Liver (tissue), 9 donors: ENCODE results near the gene PAQR7. TPM values are rescaled to one million over a fixed set of nuclear protein-coding genes. Genes with fewer than 3 reads are reported as not detected.

Source experiments
- DNase-seq: peaks from one replicate; pipeline ENCODE4 v3.0.0-alpha.2; 2017; ENCODE audit warnings: low spot score
- H3K27ac ChIP-seq, 2 donors: one replicate each; pipeline ENCODE4 v1.7.0; 2013; ENCODE audit warnings: inconsistent platforms in 2 of 2, low read length in 2 of 2, control low read depth in 1 of 2, low read depth in 1 of 2, mild to moderate bottlenecking in 1 of 2
- H3K27me3 ChIP-seq, 4 donors: one replicate each; pipeline versions ENCODE4 v1.6.1 to v1.7.0; 2013; ENCODE audit warnings: low read length in 3 of 4, inconsistent platforms in 1 of 4, mild to moderate bottlenecking in 1 of 4, moderate library complexity in 1 of 4; ENCODE audit not compliant: control insufficient read depth in 4 of 4, insufficient read depth in 4 of 4
- H3K36me3 ChIP-seq, 4 donors: one replicate each; pipeline versions ENCODE4 v1.6.1 to v1.7.0; 2013; ENCODE audit warnings: low read length in 3 of 4, mild to moderate bottlenecking in 3 of 4, low read depth in 1 of 4, moderate library complexity in 1 of 4; ENCODE audit not compliant: control insufficient read depth in 4 of 4, insufficient read depth in 3 of 4
- H3K4me1 ChIP-seq, 4 donors: one replicate each; pipeline versions ENCODE4 v1.6.1 to v1.7.0; 2013; ENCODE audit warnings: low read length in 3 of 4, mild to moderate bottlenecking in 3 of 4, moderate library complexity in 1 of 4; ENCODE audit not compliant: control insufficient read depth in 4 of 4, insufficient read depth in 4 of 4
- H3K4me3 ChIP-seq, 3 donors: one replicate each; pipeline versions ENCODE4 v1.6.1 to v1.7.0; 2013; ENCODE audit warnings: low read length in 3 of 3, control low read depth in 1 of 3, low read depth in 1 of 3, mild to moderate bottlenecking in 1 of 3
- H3K9ac ChIP-seq, 2 donors: one replicate each; pipeline ENCODE4 v1.7.0; 2013; ENCODE audit warnings: low read length in 2 of 2, mild to moderate bottlenecking in 2 of 2, moderate library complexity in 2 of 2, control low read depth in 1 of 2, low read depth in 1 of 2
- H3K9me3 ChIP-seq, 4 donors: one replicate each; pipeline versions ENCODE4 v1.6.1 to v1.7.0; 2013; ENCODE audit warnings: low read length in 3 of 4; ENCODE audit not compliant: control insufficient read depth in 4 of 4
- ATF3 ChIP-seq: IDR thresholded peaks from 2 replicates; pipeline ENCODE4 v1.6.1; 2016; ENCODE audit warnings: antibody characterized with exemption
- CTCF ChIP-seq: fragments of 150-350 bp; IDR thresholded peaks from 2 replicates; pipeline ENCODE4 v1.5.1; 2017; ENCODE audit warnings: improper control_type of control experiment, low read depth, low read length; ENCODE audit not compliant: missing input control
- EGR1 ChIP-seq, 2 donors: IDR thresholded peaks; 2 replicates each; pipeline ENCODE4 v1.6.1; 2016 to 2018; ENCODE audit warnings: antibody characterized with exemption in 2 of 2, low read depth in 2 of 2
- FOXA1 ChIP-seq: IDR thresholded peaks from 2 replicates; pipeline ENCODE4 v1.6.1; 2016; ENCODE audit warnings: antibody characterized with exemption
- FOXA2 ChIP-seq: IDR thresholded peaks from 2 replicates; pipeline ENCODE4 v1.6.1; 2016; ENCODE audit warnings: antibody characterized with exemption
- GABPA ChIP-seq, 2 donors: IDR thresholded peaks in 1 of 2; conservative IDR thresholded peaks in 1 of 2; 2 replicates each; pipeline ENCODE4 v1.6.1; 2016; ENCODE audit warnings: antibody characterized with exemption in 2 of 2, mild to moderate bottlenecking in 1 of 2, moderate library complexity in 1 of 2
- HNF4A ChIP-seq, 2 donors: conservative IDR thresholded peaks; 2 replicates each; pipeline ENCODE4 v1.6.1; 2016; ENCODE audit warnings: antibody characterized with exemption in 2 of 2, mild to moderate bottlenecking in 2 of 2
- HNF4G ChIP-seq: IDR thresholded peaks from 2 replicates; pipeline ENCODE4 v1.6.1; 2016; ENCODE audit warnings: antibody characterized with exemption
- JUND ChIP-seq, 2 donors: IDR thresholded peaks; 2 replicates each; pipeline ENCODE4 v1.6.1; 2016; ENCODE audit warnings: antibody characterized with exemption in 2 of 2
- MAX ChIP-seq: IDR thresholded peaks from 2 replicates; pipeline ENCODE4 v1.6.1; 2016; ENCODE audit warnings: antibody characterized with exemption
- NR2F2 ChIP-seq: IDR thresholded peaks from 2 replicates; pipeline ENCODE4 v1.6.1; 2016; ENCODE audit warnings: antibody characterized with exemption
- RAD21 ChIP-seq, 2 donors: IDR thresholded peaks; 2 replicates each; pipeline ENCODE4 v1.6.1; 2016; ENCODE audit warnings: antibody characterized with exemption in 2 of 2, mild to moderate bottlenecking in 2 of 2
- REST ChIP-seq: IDR thresholded peaks from 2 replicates; pipeline ENCODE4 v1.6.1; 2016; ENCODE audit warnings: antibody characterized with exemption, mild to moderate bottlenecking
- RXRA ChIP-seq, 2 donors: IDR thresholded peaks; 2 replicates each; pipeline ENCODE4 v1.6.1; 2017 to 2018; ENCODE audit warnings: antibody characterized with exemption in 2 of 2, mild to moderate bottlenecking in 1 of 2
- SP1 ChIP-seq: IDR thresholded peaks from 2 replicates; pipeline ENCODE4 v1.6.1; 2018; ENCODE audit warnings: antibody characterized with exemption, mild to moderate bottlenecking
- TAF1 ChIP-seq: conservative IDR thresholded peaks from 2 replicates; pipeline ENCODE4 v1.6.1; 2016; ENCODE audit warnings: antibody characterized with exemption, mild to moderate bottlenecking
- YY1 ChIP-seq: IDR thresholded peaks from 2 replicates; pipeline ENCODE4 v1.6.1; 2016; ENCODE audit warnings: antibody characterized with exemption, mild to moderate bottlenecking
- ZBTB33 ChIP-seq: IDR thresholded peaks from 2 replicates; pipeline ENCODE4 v1.6.1; 2016; ENCODE audit warnings: antibody characterized with exemption
- WGBS: extraction: QIAGEN DNeasy Blood & Tissue Kit; methylation state at CpG from one replicate; pipeline ENCODE4 v1.1.7; 2013; 5-methylcytosine and 5-hydroxymethylcytosine counted together
- polyA plus RNA-seq, 2 donors: library from polyadenylated mRNA; stranded (reverse) in 1 of 2; unstranded in 1 of 2; fragments of 200-250 nt in 1 of 2; fragments of >200 nt in 1 of 2; fragmentation: Nextera tagmentation in 1 of 2; extraction: Ambion mirVana in 1 of 2; gene quantifications; one replicate each; pipeline versions ENCODE4 v1.2.1 to v1.2.3, GENCODE V29; 2013 to 2015
- total RNA-seq, 2 donors: library from RNA; depleted of rRNA; stranded (reverse); fragments of >200 nt; gene quantifications; one replicate each; pipeline ENCODE4 v1.2.3, GENCODE V29; 2014
- donor health status: healthy.
- donor health status: healthy.
- donor health status: healthy.
- donor health status: healthy.
- donor health status: healthy.

The PAQR7 gene
- total and polyA plus RNA-seq, 4 donors: 1.5 to 9.0 (median 1.8) TPM

- Histone ChIP-seq H3K9ac (no peak overlapping the region), H3K27me3 (no peaks in the 10 kb centered on the region), H3K4me1 (peaks cover 22 to 71% (median 64%) of the 10 kb centered on the region in 4 donors), H3K36me3 (no peaks in the 10 kb centered on the region), H3K27ac (peak overlapping the region in 1 of 2 donors; percentile 51), H3K9me3 (no peaks in the 10 kb centered on the region), H3K4me3 (no peak overlapping the region)
- peak; percentile 61 for DNase-seq
- WGBS: 37% methylated on average over 3 of the region's 3 CpGs
- peak; percentile 85 to 96 for TF ChIP-seq HNF4A (conservative IDR thresholded peaks at IDR 0.05)
- TF ChIP-seq CTCF: peak; percentile 43
- peak; percentile 44 to 66 for TF ChIP-seq RAD21 (IDR thresholded peaks at IDR 0.05)
- TF ChIP-seq FOXA2: peak; percentile 66
- TF ChIP-seq GABPA (IDR thresholded peaks at IDR 0.05 in 1 of 2, conservative IDR thresholded peaks at IDR 0.05 in 1 of 2): no peak
- TF ChIP-seq MAX: peak; percentile 56
- no peak for TF ChIP-seq TAF1
- TF ChIP-seq JUND (IDR thresholded peaks at IDR 0.05): peak in 1 of 2 donors; percentile 41
- TF ChIP-seq SP1: peak; percentile 88
- TF ChIP-seq YY1: peak; percentile 65
- TF ChIP-seq NR2F2: no peak
- TF ChIP-seq ZBTB33: peak; percentile 58
- TF ChIP-seq EGR1 (IDR thresholded peaks at IDR 0.05; ENCODE audit: low read depth in 2 of 2): peak in 1 of 2 donors; percentile 43
- TF ChIP-seq FOXA1: peak; percentile 21
- no peak for TF ChIP-seq ATF3
- TF ChIP-seq REST: peak; percentile 55
- TF ChIP-seq HNF4G: no peak
- TF ChIP-seq RXRA (IDR thresholded peaks at IDR 0.05): peak; percentile 71 to 91
Observed at GRCh38 chr1:25873120-25873519, 2.4 kb downstream of the PAQR7 start.
